Hepatocyte (in vitro differentiated cells): ENCODE measurements around the gene GK.
"Not testable (repeated sequence)": the region's sequence is repeated elsewhere in the genome, so short reads cannot be mapped to it uniquely, and the experiment has no call there.

Experiments
- CTCF ChIP-seq: fragments of 200-600 bp; sonication (generic); IDR thresholded peaks from 2 replicates; pipeline ENCODE4 v1.5.1; 2016; ENCODE audit warnings: antibody characterized with exemption, mild to moderate bottlenecking; ENCODE audit not compliant: poor library complexity
- EZH2 ChIP-seq: fragments of 200-600 bp; sonication (generic); IDR thresholded peaks from 2 replicates; pipeline ENCODE4 v1.6.1; 2016; ENCODE audit warnings: antibody characterized with exemption, mild to moderate bottlenecking, borderline replicate concordance
- EZH2phosphoT487 ChIP-seq: fragments of 200-600 bp; sonication (generic); IDR thresholded peaks from one replicate; pipeline ENCODE4 v1.6.1; 2018; ENCODE audit warnings: antibody characterized with exemption, mild to moderate bottlenecking, low read depth, moderate library complexity; ENCODE audit not compliant: unreplicated experiment, severe bottlenecking

DNA sequence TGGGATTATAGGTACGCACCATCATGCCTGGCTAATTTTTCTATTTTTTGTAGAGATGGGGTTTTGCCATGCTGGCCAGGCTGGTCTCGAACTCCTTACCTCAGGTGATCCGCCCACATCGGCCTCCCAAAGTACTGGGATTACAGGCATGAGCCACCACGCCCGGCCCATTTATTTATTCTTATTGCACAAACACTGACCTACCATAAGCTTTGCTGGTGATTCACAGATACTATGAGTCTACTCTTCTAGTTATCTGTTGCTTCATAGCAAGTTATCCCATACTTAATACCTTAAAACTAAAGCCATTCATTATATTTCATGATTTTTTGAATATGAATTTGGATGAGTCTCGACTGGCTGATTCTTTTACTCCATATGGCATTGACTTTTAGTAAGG, 120.5 kb downstream of the GK start:
- not testable (repeated sequence) for TF ChIP-seq CTCF, EZH2, EZH2phosphoT487
